NCI-H128 (cell line): ENCODE measurements around the gene TCF4.

Source experiments
- DNase-seq: peaks from one replicate; lab custom pipeline; 2025; ENCODE audit not compliant: unreplicated experiment; lab: John Stamatoyannopoulos, UW

TCF4 gene

DNA sequence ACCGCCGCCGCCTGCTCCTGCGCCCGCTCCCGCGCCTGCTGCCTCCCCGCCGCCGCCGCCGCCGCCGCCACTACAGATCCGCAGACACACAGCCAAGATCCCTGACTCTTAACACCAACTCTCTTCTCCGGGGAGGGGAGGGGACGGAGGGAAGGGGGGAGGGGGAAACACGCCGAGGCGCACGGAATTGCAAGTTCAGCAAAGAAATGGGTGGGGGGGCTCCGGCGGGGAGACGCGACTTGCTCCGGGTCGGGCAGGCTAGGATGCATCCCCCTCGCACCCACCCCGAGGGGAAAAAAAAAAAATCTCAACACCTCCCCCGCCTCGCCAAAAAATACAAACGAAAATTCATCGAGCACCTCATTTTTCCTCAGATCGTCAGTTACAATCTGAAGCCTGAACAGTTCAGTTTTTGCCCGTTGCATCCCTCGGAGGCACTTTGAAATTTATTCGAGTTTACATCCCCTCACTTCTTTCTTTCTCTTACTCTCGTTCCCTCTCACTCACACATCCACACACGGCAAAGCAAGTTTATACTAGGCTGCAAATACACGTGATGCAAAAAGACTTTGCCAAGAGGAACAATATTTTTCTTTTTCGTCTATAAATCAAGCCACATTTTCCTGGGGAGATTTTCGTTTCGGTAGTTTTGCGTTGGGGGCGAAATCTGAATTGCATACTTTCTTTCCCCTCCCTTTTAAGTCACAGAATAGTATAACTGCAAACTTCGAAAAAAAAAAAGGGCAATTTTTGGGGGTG is at the start of gene TCF4:
TCF4 (minus strand) TSS at position 82 of the 759 bp plus-strand sequence. CDS start 1,076 bp downstream, outside the sequence.
- DNase-seq: peak; percentile 35

DNA sequence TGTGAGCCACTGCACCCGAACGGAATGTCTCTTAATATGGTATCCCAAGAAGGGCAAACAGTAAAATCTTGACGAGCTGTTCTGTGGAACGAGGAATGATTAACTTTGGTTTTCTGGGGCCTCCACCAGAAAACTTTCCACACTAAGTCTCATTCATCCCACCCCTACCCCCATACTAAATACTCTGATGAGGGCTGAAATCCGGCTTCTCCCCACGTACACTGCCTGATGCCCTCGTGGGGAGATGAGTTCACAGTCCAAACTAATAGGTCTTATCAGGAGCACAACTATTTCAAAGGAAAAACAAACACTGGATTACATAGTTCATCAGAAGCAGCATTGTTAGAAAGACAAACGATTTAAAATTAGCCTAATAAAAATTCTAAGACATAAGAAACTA is 49.2 kb upstream of the TCF4 start:
- DNase-seq: no peak

GRCh38 chr18:55635439-55635838 is 47.4 kb upstream of the TCF4 start:
- DNase-seq: no peak

DNA sequence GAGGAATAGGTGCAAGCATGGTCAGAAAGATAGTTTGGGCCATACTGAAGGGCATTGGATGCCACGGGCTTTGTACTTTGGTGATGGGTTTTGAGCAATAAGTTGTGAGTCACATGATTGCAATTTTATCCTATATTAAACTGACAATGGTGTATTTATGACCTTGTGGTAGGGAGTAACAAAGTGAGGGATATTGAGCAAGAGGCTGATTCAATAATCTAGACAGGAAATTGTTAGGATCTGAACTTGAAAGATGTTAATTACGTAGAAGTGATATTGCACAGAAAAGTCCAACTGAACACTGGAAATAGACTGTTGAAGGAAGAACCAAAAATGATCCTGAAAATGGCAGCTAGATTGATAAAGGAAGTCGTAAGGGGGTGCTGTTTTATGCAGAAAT is 46.6 kb upstream of the TCF4 start:
- no peak for DNase-seq

- DNase-seq: no peak
Observed at GRCh38 chr18:55633032-55633431, 45.0 kb upstream of the TCF4 start.

GRCh38 chr18:55629133-55629532 is 41.1 kb upstream of the TCF4 start:
- no peak for DNase-seq

GRCh38 chr18:55627007-55627406 is 39.0 kb upstream of the TCF4 start:
- no peak for DNase-seq

- DNase-seq: no peak
Observed at GRCh38 chr18:55625901-55626300, 37.9 kb upstream of the TCF4 start.

- DNase-seq: no peak
Observed at GRCh38 chr18:55623626-55624025, 35.6 kb upstream of the TCF4 start.

GRCh38 chr18:55610506-55610905 is 22.5 kb upstream of the TCF4 start:
- DNase-seq: no peak

- DNase-seq: no peak
Observed at GRCh38 chr18:55609160-55609825, 21.3 kb upstream of the TCF4 start.

GRCh38 chr18:55608497-55608896 is 20.5 kb upstream of the TCF4 start:
- DNase-seq: no peak

GRCh38 chr18:55607773-55608172 is 19.8 kb upstream of the TCF4 start:
- DNase-seq: no peak

DNA sequence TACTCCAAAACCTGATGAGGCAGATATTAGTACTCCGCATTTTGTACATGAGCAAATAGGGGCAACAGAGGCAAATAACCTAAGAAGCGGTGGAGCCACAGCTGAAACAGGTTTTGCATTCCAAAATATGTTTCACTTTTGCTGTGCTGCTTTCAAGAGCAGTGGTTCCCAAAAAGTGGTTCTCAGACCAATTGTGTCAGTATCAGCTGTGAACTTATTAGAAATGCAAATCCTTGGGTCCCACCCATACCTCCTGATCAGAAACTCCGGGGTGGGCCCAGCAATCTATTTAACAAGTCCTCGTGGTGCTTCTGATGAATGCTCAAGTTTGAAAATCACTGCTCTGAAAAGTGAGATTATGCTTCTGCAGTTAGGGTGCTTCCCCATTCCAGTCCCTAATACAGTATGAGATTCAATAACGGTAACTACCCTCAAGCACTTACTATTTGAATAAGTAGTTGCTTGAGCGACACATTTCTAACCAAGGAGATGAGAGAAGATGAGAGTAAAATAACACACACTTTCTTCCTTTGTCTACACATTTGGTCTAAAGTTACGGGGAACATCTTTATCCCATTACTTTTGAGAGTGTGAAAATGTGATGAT is 17.8 kb upstream of the TCF4 start:
- DNase-seq: no peak

GRCh38 chr18:55603775-55604174 is 15.8 kb upstream of the TCF4 start:
- DNase-seq: no peak

DNA sequence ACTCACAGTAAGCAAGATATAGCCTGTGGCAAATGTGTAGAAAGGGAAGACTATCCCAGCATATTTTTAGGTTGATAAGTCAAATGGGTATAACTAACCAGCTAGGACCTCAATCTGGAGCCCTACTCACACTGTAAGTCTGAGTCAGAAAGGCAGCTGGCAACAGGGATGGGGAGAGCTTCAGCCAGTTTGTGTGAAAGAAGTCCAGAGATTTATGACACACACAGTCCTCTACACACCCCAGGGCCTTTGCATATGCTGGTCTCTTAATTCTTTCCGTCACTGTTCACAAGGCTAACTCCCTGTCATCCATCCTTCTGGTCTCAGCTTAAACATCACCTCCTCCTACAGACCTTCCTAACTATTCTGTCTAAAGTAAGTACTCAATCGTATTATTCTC is 5.9 kb upstream of the TCF4 start:
- DNase-seq: no peak

GRCh38 chr18:55592572-55592971 is 4.6 kb upstream of the TCF4 start:
- DNase-seq: no peak

- DNase-seq: no peak
Observed at GRCh38 chr18:55592106-55592505, 4.1 kb upstream of the TCF4 start.

DNA sequence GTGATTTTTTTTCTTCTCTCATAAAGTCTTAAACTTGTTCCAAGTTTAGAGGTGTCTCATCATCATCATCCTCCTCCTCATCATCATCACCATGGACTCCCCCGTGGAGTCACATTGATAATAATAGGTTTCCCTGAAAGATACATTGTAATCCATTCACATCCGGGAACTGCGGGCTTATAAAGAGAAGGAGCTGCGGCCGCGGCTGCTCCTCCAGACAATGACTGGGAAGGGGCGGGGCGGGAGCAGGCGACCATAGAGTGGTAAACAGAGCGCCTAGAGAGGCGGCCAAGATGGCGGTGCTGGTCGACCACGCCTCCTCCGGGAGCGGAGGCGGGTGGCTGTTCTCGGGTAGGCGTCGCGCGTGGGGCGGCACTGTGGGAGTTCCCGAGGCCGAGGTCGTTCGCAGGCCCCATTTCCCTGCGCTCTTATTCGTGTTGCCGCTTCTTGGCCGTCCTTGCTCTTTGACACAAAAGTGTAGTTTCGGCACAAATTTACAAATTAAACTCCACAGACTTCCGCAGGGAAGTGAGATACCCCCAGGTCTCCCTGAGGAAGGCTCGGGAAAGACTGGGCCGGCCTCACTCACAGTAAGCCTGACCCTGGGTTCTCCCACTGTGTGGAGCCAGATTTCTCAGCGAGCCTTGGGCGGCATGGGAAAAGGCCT is 1.8 kb upstream of the TCF4 start:
- DNase-seq: peak; percentile 92

GRCh38 chr18:55588870-55589595 is 1.0 kb upstream of the TCF4 start:
- no peak for DNase-seq
